Glomerular visceral epithelial cell (primary cell): ENCODE results near the gene USHBP1.

ENCODE experiments used
- DNase-seq: peaks from one replicate; pipeline ENCODE4 v3.0.0-alpha.2; 2016; ENCODE audit errors: extremely low spot score

The USHBP1 gene

DNA sequence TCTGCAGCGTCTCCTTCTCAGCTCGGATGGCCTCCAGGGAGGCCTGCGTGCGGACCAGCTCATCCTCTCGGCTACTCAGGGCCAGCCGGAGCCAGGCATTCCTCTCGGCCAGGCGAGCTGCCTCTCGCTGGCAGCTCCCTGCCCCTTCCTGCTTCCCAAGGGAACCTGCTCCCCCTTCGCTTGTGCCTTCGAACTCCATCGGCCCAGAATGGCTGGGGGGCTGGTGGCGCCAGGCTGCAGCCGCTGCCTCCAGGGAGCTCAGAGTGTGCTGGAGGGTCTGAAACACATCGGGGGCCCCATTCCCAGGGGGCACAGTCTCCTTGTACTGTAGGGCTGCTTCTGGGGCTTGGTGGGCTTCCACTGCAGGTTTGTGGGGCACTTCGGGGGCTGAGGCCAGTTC, 2.0 kb downstream of the USHBP1 start:
- DNase-seq: no peak

DNA sequence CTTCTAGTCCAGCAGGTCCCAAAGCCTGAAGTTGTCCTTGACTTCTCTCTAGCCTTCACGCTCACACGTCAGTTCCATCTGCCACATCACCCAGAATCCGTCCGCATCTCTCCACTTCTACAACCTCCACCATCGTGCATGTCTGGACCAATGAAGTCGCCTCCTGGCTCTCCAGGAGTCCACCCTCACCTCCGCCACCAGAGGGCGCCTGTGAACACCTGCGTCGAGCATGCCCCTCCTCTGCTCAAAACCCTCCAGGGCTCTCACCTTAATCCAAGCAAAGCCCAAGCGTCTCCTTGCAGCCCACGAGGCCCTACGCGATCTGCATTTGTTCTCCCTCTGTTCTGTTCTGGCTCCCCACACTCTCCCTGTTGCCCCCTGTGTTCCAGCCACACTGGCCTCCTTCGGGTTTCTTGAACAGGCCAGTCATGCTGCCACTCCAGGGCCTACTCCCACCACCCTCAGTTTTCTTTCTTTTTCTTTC, 3.7 kb downstream of the USHBP1 start:
- DNase-seq: peak; percentile 82

DNA sequence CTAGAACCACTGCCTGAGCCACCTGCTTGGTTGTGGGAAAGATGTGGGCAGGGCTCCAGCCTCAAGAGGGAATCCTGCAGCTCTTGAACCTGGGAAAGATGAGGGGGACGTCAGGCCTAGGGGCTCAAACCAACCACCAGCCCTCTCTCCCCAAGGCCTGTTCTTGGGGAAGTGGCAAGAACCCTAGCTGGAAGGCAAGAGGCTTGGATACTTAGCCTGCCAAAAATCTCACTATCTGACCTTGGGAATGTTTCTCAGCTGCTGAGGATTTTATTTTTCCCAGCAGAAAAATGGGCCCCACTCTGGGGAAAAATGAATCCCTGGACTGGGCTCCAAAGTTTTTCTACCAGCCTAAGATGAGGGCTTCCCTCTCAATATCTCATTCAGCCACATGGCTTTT, 4.6 kb downstream of the USHBP1 start:
- no peak for DNase-seq

DNA sequence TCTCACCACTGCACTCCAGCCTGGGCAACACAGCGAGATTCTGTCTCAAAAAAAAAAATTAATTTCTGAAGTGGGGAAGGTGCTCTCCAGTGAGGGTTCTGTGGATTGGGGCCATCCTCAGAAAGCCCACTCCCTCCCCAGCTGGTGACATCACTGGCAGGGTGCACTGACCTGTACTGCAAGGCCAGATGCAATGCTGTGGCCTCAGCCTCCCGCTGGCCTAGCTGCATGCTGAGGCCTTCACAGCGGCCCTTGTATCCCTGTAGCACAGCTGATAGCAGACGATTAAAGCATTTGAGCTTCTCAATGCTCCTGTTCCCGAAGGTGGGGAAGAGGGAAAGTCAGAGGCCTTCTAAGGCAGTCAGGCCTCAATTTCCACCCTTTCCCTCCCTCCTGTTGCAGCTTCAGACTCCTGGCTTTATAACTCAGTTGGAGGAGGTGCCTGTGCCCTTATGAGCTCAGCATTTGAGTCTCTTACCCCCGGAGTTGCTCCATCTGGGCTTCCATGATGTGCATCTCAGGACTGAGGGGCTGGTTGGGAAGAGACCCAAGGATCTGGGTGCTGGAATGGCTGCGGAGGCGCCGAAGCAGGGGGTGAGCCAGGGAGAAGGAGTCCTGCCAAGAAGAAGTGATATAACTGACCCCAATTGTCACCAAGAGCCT, 5.3 kb downstream of the USHBP1 start:
- no peak for DNase-seq

DNA sequence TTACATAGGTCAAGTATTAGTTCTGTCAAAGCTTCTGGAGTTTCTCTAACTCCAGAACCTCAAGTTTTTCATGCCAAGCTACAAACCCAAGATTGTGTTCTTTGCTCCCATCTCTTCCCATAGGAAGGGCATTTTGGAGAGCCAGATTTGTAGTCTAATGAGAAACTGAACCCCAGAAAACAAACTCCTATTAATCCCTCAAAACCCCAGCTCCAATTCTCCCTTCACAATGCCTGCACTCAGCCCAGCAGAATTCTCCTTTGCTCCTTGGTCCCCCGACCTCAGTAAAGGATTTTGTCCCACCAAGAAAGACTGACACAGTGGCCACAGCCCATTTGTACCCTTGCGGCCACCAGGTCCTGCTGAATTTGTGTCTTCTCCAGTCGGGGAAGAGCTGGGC, 8.4 kb downstream of the USHBP1 start:
- no peak for DNase-seq

DNA sequence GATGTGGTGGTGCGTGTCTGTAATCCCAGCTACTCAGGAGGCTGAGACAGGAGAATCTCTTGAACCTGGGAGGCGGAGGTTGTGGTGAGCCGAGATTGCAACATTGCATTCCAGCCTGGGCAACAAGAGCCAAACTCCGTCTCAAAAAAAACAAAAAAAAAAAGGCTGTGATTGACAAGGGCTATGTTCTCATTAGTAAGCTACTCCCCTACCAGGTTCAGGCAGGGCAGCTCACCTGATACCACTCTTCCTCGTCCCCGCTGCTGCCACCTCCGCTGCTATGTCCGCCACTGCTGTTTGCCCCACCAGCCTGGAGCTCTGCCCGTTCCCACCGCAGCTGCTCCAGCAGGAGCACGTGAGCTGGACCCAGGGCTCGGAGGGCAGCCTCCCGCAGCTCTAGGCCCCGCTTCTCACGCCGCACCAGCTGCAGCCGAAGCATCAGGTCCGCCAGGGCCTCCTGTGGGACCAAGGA, 9.4 kb downstream of the USHBP1 start:
- no peak for DNase-seq

DNA sequence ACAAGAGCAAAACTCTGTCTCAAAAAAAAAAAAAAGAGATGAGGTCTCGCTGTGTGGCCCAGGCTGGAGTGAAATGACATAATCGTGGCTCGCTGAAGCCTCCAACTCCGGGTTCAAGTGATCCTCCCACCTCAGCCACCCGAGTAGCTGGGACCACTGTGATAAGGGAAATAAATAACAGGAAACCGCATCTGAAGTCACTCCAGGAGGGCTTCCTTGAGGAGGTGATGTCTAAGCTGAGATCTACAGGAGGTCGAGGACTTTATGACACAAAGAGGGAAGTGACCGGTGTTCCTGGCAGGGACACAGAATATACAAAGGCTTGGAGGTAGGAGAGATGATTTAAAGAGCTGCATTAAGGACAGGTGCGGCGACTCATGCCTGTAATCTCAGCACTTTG, 9.9 kb downstream of the USHBP1 start:
- DNase-seq: no peak

DNA sequence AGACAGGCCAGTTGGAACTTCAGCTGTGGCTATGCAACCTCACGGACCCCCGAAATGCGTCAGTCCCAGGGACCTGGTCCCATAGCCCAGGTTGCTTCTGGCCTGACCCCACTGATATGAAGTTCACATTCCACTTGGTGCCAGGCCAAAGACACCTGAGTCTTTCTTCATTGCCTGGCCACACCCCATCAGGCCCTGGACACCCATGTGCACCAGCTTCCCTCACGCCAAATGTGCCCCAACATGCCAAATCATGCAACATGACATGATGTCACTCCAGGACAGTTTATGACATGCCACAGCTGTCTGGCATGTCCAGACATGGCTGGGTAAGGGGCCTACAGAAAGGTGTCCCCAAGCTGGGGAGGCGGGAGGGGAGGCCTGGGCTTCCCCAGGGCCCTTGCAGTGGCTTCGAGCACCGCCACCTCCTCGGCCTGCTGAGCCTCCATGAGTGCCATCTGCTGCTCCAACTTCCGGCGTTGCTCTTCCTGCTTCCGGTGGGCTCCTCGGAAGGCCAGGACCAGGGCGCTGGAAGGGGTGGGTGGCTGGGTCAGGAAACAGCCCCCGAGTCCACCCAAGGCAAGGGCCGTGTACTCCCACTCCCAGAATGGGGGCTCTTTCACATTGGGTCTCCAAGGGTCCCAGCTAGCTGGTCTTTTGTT, 14.5 kb downstream of the USHBP1 start:
- no peak for DNase-seq

DNA sequence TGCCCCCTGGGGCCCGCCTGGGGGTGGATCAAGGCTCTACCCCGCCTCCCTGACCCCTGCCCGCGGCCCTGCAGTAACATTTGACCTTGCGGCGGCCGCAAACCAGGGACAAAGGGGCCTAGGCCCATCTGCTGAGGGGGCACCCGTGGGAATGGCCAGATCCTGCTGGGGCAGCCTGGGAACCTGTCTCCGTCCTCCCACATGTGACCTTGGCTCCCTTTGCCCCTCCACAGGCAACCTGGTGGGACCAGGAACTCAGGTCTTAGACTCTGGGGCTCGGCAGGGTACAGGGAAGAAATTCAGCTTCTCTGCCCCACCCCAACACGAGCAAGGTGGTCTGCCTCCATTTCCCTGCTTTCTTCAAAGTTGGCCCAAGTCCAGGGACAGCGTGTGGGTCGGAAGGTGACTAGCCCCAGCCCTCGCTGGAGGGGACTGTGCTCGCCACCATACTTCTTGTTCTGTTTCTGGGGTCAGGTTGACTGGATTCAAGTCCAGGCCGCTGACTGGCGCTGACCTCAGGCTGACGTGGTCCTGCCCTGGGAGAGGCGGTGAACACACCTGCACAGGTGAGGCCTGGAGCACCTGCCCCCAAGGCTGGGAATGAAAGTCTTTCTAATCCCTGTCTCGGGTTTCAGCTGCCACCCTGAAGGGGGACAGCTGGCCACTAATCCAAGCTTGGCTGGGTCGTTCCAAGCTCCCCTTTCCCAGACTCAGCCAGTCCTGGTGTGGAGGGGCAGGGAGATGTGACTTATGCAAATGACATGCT, 16.4 kb downstream of the USHBP1 start:
- DNase-seq: no peak

DNA sequence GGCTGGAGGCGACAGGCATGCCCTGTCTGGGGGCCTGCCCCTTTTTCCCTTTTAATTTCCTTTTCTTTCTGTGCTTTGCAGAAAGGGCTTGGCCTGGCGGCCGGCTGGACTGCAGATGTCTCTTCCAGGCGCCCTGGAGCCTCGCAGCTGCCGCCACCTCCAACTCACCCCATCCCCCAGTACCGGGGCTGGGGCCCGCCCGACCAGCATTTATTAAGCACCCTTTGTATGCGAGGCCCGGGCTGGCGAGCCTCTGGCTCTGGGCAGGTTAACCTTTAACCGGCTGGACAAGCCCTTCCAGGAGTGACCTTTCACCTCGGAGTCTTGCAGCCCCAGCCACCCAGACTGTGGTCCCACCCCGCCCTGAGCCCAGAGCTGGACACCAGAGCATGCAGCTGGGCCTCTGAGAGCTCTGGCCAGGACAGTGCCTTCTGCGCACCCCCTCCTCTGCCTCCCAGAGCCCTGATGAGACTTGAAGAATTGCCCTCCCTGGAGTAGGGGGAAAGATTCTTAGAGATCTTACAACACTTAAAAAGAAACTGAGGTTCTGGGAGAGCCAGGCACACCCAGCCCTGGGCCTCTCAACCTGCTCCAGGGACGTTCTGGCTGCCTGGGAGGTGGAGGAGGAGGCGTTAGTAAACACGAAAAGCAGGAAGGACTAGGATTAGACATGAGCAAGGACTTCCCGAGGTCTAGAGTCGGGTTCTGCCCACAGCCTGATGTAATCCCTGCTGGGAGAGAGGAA, 17.7 kb downstream of the USHBP1 start:
- DNase-seq: no peak

DNA sequence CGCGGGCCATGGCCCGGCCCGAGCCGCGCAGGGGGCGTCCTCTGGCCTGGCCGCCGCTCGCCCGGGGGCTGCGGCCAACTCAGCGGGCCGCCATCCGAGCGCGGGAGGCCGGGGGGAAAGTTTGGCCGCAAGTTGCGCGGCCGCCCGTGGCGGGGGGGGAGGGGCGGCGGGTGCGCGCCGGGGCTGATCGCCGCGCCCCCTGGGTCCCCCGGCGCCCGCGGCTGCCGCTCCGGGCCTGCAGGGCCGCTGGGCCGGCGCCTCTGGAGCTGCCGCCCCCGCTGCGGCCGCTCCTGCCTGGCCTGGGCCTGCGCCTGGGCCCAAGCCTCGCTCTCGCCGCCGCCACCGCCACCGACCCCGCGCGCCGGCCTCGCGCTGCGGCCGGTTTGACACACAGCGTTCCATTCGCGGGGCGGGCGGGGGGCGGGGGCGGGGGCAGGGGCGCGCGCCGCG, 19.0 kb downstream of the USHBP1 start, which contains the start of gene NR2F6:
NR2F6 (minus strand) TSS at position 385 of the 450 bp plus-strand sequence. CDS start 699 bp downstream, outside the sequence.
- DNase-seq: no peak

DNA sequence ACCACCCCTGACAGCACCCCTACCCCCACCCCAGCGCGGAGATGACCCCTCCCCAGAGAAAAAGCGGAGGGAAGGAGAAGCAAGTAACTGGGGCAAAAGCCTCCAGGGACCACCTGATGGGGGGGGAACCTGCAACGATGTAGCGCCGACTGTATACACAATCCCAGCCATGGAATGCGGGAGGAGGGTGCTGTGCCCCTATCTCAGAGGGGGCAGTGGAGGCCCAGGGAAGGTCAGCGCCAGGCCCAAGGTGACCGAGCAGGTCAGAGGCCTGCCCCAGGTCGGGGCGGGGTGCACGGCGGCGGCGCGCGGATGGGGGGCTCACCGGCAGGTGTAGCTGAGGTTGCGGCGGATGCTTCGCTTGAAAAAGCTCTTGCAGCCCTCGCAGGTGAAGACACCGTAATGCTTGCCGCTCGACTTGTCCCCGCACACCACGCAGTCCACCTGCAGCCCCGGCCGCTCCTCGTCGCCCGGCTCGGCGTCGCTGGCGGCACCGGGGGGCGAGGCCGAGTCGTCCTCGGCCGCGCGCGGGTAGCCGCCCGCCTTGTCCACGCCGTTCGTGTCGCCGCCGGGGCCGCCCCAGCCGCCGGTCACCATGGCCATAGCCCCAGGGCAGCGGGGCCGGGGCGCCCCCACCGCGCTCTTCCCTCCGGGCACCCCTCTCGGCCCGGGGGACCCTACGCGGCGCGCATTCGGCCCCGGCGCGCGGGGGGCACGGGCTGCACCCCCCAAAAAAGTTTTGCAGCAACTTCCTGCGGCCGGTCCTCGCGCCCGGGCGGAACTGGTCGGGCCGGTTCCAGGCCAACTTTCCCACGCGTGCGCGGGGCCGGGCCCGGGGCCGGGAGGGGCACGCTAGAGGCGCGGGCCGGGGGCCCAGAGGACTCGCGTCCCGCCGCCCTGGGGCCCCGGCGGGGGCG, 19.7 kb downstream of the USHBP1 start:
- no peak for DNase-seq

DNA sequence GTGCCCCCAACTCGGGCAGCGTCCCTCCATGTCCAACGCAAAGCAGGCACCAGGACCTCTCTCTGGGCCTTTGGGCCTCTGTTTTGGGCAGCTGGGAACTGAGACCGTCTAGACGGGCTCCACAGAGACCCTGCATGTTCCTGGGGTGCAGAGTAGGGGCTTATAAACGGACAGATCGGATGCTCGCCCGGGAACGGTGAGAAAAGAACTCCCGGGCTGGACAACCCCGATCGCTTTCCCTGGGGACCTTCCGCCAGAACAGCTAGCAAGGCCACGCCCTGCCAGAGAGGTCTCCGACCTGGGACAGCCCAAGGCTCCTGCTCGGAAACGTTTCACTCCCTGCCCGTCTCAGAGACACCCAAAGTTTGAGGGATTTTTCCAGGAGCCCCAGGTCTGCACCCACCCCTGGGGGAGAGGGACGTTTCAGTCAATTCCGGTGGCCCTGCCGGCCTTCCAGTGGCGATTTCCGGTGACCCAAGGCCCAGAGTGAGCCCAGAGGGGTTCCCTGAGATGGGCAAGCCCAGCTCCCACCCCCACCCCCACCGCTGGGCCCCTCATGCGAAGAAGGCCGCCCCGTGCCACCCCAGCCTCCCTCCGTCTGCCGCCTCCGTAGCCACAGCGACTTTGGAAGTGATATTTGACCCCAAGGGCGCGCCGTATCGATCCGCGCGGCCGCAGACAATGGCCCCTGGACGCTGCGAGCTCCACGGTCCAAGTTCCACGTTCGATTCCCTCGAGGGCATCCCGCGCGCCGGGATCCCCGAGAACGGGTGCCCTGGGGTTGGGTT, 20.5 kb downstream of the USHBP1 start:
- peak; percentile 61 for DNase-seq

DNA sequence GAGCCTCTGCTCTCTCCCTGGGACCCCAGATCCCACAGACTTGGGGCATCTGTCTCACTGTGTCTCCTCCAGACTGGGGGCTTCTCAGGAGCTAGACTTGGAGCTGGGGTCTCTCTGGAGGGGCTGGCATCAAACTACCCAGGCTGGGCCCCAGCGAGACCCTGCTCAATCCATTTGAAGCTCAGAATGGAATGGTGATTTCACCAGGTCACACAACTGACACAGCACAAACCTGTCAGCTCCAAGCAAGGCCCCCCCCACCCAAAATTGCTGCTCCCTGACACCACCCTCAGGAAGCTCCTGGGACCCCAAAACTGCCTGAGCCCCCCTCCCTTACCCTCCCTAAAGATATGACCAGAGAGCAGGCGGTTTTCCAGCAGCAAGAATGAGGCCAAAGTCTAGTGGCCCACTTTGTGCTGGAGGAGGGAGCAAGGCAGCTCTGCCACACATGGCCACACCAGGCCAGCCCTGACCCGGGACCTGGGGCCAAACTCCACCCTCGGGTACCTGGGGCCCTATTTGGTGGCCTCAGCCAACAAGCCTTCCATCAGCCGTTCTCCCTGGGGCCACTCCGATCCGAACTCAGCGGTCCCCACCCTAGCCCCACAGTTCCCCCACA, 21.2 kb downstream of the USHBP1 start:
- no peak for DNase-seq

DNA sequence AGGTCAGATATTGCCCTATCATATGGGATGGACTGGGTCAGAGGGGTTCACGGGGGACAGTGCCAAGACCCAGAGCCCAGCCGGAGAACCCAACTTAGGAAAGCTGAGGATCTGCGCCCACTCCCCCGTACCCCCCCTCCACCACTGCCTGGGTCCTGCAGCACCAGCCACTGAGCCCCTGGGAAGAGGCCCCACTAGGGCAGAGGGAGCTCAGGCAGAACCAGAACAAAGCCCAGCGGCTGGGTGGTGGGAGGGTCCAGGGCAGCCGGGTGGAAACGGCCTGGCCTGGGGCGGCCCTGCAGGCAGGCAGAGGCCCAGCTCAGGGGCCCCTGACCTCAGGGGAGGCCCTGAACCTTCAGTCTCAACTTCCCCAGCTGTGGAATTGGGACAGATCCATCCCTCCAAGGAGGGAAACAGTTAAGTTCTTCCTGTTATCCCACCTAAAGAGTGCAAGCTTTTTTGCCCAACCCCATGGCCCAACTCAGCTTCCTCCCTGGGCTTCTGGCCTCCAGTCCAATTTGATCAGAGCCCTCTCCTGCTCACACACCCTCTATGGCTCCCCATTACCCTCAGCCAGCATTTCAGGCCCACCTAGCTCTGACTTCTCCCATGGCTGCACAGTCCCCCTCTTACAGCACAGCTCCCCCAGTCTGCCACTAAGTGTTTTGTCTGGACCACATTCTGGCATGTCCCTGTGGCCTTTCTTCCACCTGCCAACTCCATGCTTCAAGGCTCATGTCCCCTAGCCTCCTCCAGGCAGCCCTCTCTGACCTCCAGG, 21.9 kb downstream of the USHBP1 start:
- DNase-seq: no peak

DNA sequence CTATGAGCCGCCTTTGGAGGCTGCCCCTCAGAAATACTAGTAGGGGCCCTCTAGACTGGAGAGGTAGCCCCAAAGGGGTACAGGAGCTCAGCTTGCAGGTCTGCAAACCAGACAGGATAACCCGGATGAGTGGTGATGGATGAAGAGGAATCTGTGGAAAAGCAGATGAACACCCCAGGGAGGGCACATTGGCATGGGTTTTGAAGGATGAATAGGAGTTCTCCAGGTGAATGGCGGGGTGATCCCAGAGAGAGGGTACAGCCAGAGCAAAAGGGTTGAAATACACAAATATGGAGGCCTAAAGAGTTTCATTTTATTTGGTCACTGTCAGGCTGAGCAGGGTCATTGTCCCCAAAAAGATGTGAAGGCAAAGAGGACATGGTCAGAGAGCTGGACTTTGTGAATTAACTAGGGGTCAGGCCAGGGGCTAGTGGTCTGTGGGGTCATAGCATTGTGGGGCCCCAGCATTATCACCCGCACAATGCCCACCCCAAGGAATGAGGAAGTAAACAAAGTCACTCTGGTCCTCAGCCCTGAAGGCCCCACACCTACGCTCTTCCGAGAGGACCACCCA, 23.6 kb downstream of the USHBP1 start:
- no peak for DNase-seq

DNA sequence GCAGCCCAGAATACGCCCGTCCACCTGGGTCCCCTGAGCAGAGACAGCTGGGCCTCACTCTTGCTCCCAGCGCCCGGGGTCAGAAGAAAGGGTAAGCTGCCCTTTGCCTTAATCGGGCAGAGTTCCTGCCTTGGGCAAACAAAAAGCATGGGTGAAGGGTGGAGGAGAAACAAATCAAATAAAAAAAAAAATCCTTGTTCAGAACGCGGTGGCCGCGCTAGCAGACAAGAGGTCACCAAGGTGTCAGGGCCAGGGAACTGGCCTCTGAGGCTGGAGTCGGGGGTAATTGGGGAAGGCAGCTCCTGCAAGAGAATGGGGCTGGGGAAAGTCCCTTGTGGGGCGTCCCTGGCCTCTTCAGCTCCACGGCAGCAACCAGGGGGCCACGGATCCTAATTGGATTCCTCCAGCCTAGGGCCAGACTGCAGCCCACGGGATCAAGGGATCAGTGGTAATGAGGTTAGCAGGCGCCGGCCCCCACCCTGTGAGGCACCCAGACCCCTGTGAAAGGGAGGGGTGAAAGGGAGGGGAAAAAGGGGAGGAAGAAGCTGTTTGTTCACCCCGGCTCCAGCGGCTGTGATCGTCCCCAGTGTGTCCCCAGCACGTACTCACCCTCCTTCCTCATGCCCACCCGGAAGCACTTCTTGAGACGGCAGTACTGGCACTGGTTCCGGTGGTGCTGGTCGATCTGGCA, 24.3 kb downstream of the USHBP1 start:
- no peak for DNase-seq
